Measurements from ENCODE around the gene TMEM196. TPM values are rescaled to one million over a fixed set of nuclear protein-coding genes. Genes with fewer than 3 reads are reported as not detected.
A peak's percentile ranks its signal among the peaks of the same experiment; 100 is the strongest.

The TMEM196 gene
- 10.1 TPM for total RNA-seq

DNA sequence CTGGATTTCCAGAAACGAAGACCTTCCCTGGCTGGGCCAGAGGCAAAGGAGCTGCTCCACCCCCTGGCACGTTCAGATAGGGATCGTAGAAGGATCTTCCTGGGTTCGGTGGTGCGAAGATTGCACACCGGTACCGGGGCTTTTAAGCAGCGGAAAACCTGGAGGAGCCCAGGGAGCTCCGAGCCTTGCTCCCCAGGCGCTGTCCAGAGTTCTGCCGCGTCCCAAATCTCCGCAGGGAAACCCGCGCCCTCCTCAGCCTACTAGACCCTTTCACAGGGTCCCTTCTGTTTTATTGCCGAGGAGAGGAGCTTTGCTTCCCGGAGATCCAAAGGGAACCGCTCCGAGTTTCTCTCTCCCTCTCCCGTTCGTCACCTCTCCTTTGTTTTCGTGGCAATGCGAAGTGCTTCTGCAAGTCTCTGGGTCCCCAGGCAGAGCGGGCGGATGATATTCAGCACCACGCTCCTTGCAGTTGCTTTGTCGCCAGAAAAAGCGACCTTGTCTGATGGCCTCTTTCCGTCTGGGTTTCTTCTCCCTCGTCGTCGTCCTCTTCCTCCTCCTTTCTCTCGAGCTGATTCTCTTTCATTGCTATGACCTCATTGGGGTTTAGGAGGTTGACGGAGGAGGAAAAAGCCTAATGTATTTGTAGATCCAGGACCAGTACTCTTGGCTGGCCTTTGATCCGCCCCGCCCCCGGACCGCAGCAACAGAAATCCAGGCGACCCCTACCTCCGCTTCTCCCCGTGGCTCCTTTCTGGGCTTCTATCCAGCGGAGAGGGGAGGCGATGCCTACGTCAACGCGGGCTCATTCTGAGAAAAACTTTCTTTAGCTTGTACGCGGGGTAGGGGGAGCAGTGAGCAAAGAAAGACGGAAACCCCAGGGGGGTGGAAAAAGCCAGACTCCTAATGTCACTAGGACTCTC lies at the start of gene TMEM196:
Gene TMEM196, minus strand, starts transcription at position 777 of the 920 bp plus-strand sequence. CDS start 921 bp downstream, outside the sequence.
- no peak for DNase-seq

DNA sequence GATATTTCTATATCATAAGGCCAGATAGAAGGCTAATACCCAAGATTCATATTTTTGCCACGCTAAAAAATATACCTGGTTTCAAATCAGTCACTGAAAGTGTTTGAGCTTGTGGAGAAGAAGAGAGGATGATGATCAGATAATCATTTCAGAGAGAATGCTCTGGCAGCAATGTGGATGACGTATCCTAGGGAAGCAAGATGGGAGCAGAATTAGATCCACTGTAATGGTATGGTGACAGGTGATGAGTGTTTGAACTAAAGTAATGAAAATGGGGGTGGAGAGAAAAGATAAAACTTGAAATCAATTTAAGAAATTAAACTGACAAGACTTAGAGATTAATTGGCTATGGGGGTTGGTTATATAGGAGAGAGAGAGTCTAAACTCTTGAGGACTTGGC lies 42.7 kb upstream of the TMEM196 start:
- no peak for DNase-seq

DNA sequence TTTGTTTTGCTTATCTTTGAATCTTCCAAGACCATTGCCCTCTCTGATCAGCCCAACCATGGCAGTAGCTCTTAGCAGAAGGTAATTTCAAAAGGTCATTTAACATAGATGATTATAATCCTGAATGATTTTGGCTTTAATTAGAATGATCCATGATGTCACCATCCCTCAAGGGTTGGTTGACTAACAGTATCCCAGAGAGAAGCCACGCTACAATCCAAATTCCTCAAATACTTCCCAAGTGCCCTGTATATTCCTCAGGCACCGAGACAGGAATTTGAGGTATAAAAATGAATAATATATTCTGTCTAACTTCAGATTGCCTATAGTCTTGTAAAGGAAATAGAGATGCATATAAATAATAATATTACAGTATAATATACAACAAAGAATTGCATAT lies 42.1 kb upstream of the TMEM196 start:
- DNase-seq: no peak

DNA sequence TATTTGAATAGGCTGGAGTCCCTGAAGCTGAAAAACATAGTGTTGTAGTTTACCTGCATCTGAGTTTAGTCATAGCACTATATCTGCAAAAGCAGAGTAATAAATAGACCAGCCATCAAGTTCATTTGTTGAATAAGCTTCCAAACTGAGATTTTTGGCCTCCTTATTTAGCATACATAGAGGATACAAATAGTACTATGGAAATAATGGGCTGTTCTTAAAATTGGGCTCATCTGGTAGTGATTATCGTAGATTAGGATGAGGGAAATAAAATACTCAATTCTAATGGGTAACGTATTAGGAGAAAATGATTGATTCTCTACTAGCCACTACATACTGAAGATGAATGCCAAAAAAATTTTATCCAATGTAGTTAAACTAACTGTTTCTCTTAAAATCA lies 41.4 kb upstream of the TMEM196 start:
- no peak for DNase-seq

DNA sequence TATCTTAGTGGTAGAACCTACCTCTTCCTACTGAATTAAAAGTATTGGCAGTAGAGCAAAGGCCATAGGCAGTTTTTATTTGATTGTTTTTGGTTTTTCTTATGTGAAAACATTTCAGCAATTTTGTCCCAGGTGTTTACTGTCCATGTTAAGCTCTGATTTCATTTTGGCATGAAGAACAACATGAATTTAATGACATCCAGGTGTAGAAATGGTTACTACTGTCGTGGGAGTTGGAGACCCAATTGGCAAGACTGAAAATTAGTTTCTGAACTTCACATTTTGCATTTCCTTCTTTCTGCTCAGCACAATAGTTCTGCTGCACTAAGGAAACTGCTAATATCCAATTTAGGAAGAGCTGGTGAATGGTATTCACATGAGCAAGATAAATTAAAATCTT lies 38.0 kb upstream of the TMEM196 start:
- DNase-seq: no peak

DNA sequence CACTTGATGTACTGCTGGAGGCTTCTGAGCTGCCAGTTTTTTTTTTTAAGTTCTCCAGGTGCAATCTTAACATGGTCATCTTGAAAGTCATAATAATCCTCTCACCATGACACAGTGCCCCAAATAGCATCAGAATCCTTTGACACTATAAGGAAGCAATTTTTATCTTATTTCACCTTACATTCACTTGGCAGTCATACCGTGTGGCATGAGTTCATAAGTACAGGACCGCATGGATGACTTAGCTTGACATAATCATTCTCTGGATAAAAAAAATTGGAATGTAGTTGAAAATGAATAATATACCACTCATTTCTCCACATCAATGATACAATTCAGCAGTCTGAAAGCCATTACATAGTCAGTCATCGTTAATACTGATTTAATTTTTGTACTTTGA lies 25.6 kb upstream of the TMEM196 start:
- no peak for DNase-seq

DNA sequence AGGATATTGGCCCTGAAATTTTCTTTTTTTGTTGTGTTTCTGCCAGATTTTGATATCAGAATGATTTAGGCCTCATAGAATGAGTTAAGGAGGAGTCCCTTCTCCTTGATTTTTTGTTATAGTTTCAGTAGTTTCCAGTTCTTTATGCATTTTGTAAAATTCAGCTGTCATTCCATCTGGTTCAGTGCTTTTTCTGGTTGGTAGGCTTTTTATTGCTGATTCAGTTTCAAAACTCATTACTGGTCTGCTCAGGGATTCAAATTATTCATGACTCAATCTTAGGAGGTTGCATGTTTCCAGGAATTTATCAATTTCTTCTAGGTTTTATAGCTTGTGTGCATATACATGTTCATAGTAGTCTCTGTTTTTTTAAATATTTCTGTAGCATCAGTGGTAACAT lies 10.1 kb upstream of the TMEM196 start:
- no peak for DNase-seq

DNA sequence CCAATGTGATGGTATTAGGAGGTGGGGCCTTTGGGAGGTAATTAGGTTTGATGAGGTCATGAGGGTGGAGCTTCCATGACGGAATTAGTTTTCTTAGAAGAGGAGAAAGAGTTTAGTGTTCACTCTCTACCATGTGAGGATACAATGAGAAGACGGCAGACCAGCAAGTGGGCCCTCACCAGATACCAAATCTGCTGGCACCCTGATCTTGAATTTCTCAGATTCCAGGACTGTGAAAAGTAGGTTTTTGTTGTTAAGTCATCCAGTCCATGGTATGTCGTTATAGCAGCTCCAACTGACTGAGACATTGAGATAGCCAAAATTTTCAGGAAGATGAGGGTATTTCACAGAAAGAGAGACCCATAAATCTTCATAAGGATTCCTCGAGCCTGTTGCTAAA lies 3.6 kb upstream of the TMEM196 start:
- no peak for DNase-seq

DNA sequence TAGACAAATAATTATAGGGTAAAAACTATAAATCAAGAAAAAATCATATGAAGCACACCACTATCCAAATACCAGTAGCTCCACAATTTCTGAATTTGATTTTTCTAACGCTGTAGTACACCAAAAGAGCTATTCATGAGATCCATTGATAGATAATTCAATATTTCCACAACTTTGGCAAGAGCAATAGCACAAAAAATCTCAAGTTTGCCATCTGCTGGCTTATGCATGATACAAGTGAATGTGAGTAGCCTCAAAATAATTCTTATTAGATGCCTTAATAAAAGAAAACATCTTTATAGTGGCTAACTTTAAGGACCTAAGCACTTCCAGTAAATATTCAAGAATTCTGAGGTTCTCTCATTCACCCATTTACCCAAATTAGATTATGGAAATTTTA lies 2.2 kb upstream of the TMEM196 start:
- DNase-seq: no peak

DNA sequence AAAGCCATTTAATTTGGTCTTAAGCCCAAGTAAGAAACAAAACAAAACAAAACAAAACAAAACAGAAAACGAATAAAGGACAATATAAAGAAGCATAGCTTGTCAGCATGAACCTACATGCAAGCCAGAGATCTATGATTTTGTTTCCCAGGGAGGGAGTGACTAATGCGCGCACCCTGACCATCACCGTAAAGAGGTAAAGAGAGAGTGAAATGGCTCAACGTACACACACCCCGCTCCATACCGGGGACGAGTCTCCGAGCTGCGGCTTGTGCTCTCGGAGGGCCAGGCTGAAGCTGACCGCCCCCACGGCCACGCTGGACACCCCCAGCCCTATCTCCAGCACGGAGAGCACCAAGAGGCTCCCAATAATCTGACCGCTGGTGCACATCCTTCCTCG lies 1.1 kb downstream of the TMEM196 start:
- no peak for DNase-seq

DNA sequence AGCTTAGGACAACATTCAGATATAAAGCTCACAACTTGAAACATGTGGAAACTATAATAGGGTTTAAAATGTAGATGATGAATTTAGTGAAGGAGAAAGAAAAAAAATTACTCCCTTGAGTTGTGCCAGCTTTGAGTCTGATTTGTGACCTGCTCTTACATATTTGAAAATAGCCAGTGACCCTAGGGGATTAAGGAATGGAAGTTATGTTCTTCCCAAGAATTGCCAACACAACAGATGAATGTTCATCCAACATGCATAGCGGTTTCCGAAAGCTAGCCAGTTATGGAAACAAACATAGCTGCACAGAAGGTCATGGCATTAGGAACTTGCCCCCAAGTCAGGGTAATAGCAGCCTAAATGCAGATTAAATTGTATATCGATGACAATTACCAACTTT lies 10.8 kb downstream of the TMEM196 start:
- no peak for DNase-seq

DNA sequence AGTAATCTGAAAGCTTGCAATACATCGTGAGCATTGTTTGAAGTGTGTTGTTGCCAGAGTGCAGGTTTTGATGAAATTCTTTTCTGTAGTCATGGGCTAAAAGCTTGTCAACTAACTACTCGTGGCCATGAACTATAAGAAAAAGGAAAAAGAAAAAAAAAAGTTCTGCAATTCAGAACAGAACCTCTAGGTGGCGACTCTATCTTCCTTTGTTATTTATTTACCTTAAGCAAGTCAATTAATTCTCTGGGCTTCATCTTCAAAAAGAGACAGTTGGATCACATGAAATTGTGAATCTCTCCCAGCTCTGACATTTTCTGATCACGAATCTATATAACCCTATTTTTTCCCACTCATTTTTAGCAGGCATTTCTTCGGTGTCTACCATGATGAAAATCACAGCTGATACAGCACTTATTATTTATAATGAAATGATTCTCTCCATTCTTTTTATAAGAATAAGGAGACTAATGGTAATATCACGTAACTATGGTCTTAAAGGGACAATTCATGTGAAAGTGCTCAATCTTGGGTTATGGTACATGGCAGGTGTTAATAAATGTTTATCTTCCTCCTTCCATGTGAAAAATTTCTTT lies 18.8 kb downstream of the TMEM196 start:
- DNase-seq: no peak

DNA sequence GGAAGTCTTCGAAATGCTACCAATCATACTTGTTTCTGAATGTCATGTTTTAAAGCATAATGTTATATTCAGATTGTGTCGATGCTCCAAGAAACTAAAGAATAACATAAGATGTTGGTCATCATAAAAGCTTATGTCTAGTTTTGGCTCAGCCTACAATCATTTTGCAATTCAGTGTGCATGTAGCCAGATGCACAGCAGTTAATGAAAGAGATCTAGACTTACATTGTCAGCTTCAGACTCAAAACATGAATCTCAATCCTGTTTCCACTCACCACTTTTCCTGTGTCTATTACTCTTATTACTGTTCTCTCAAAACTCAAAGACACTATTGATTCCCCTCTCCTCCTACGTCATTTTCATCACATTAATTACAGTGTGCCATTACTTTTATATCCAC lies 21.4 kb downstream of the TMEM196 start:
- no peak for DNase-seq

DNA sequence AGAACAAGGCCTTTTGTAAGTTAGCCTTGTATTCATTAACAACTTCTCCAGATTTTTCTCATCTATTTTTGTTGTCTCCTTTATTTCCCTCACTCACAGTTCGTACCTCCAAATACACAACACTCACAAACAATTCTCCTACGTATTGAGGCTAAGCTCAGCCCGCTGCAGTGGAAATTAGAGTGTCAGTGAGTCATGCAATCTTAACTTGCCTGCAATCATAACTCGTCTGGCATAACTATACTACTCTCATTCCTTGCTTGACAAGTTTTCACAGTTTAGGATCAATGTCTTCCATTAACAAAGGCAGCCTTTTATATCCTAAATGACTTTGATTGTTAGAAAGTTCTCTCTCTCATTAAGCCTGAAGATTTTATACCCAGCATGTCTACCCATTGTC lies 23.8 kb downstream of the TMEM196 start:
- DNase-seq: no peak

DNA sequence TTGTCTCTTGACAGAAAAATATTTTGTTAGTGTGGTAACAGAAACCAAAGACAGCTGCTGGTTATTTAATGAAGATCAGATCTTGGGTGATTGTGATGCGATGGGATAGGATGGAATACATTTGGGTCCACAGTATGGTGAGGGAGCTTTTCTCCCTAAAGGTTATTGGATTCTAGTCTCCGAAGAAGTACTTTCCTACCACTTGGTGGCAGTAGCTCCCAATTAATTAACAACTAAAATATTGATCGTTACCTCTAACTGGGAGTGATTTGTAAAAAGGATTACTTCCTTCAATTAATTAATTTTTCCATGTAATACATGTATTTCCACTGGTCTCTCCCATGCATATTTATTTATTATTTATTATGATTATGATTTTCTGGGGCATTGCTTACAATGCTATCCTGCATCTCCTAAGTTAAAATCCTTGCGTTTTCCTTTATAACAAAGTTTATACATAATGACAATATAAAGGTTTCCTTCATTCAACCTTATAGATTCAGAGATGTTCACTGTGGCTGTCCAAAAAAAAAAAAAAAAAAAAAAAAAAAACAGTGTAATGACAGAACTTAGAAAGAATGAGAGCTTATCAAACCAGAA lies 25.6 kb downstream of the TMEM196 start:
- DNase-seq: no peak

DNA sequence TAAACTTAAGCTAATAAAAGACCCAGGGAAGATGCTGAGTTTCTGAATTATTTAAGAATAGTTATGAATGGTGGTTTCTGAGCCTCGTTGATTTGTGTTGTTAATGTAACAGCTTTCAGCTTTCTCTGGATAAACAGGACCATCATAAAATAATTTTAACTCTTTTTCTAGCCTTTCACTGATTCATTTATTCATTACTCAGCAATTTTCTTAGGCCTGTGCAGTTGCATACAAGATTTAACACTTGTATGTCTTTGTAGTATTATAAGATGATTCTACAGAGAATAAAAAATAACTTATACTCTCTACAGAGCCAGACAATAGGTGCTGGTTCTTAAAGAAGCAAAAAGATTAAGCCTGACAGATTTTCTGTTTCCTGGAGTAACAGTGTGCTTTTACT lies 29.3 kb downstream of the TMEM196 start:
- no peak for DNase-seq

DNA sequence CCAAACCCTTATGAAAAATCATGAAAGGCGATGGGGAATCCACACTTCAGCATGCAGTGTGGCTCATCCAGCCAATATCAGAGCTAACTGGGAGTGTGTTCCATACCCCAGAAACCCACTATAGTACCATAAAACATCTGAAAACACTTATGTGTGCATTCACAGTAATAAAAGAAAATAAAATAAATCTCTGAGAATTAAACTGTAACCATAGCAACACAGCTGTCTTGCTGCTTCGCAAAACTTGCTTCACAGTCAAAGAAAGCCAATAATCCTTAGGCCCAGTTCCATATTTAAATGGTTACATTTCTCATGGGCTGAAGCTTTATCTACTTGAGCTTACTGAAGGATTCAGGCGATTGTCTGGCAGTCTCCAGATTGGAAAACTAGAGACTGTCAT lies 44.7 kb downstream of the TMEM196 start:
- DNase-seq: no peak

DNA sequence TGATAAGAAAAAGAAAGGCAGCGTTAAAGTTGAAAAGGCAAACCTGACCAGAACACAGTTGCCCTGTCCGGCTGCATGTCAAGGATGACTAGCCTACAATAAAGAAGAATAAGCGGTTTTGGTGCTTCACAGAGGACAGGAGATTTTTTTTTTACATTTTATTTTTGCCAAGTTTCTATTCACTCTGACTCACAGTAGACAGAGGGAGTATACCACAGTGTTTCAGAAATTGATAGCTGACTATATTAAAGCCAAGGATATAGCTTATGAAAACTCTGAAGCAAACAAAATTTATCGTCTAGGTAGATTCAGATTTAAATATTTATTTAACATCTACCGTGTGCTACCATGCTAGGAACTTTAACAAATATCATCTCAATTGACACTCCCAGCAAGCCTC lies 47.6 kb downstream of the TMEM196 start:
- DNase-seq: no peak

DNA sequence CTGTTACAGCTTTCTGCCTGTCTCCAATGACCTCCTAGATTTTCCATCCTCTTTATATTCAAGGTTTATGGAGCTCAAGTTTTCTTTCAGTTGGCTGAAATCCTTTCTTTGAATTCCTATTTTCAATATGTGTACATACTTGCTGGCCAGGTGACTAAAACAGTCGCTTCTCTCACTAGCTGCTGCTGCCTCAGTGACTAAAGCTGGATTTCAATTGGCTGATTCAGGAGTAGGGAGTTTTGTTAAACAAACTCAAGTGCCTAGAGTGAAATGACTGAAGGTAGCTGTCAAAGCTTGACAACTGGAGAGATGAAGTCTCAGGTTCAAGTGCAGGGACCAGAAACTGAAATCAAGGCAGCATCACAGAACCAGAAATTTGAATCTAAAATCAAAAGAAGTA lies 57.9 kb downstream of the TMEM196 start:
- no peak for DNase-seq

DNA sequence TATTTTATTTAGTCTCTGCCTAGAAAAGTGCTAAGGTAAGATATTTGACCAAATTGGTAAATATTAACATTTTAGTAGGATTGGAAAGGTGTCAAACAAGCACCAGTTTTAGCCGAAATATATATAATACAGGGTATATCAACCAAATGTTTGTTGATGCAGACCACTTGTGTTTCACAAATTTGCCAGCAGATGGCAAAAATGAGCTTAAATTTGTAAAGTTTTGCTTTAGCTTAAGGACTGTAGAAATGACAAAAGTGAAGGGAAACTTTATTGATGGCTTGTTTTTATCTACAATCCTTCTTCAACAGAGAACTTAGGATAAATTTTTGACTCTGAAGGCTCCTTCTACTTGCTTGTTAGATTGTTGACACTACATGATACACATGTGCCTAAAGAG lies 59.7 kb downstream of the TMEM196 start:
- no peak for DNase-seq

DNA sequence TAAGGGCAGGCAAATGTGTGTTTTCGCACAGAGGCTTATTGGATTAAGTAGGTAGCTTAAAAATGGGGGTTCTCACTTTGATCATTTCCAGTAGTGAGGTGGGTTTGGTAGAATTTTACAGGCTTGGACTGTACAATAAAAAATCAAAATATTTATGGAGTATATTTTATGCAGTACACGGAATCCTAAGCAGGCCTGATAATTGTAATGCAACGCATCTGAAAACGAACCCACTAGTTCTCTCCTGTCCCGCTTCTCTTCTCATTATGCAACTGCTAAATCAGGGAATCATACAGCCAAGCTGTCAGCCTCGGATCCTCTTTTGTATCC lies 64.2 kb downstream of the TMEM196 start:
- DNase-seq: no peak

DNA sequence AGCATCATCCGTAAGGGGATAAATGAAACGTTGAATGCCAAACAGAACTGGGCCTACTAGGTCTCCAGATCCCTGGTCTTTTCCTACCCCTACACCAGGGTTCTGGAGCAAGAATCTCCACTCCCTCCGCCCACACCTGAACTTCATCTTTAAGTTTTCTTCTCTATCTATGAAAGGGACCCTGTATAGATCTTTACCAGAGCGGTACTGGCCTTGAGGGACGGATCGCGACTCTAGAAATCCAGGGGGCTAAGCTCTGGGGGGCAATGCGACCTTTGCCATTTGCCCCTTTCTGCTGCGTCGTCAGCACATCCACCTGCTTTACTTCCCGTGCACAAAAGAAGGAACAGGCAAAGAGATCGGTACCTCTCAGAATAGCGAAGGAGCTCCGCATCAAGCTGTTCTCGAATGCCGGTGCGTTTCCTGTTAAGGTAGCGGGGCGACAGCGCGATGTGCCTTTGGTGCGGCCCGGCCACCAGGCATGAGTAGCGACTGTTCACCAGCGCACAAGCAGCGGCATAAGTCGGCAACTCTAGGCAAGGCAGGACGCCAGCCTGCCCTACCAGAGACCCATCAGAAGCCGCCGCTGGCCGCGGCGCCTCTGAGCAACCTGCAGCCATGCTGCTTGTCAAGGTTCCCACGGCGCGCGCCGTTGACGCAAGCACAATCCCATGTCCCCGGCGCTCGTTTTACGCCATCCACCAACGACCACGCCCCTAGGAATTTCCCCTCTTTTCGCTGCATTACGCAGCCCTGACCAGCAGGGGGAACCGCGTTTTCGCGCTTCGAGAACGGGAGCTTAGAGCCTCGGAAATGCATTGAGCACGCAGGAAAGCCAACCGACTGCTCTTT lies 64.8 kb downstream of the TMEM196 start, which contains the start of gene POLR1F:
Gene POLR1F, minus strand, starts transcription at position 641 of the 852 bp plus-strand sequence. Its CDS starts 21 bp downstream, at position 620.
- peak; percentile 94 for DNase-seq

DNA sequence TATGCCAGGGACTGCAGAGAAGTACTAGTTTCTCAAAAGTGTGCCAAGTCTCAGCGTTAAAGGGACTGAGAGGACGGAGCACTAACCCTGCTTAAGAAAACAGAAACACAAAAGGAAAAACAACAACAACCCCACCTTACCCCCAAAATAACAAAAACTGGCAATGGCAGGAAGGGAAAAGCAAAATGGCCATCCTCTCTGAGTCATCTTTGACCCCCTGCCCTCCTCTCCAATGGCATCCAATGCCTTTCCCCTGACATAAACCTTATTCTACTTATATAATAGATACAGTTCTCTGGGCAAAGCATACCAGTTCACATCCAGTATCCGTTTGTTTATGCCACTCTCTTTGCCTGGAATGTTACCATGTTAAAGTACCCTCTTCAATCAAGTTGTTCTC lies 66.2 kb downstream of the TMEM196 start:
- DNase-seq: no peak
